ENCODE results near the gene BSND. TPM values are rescaled to one million over a fixed set of nuclear protein-coding genes. Genes with fewer than 3 reads are reported as not detected.

The BSND gene
- total RNA-seq, 2 donors from 2014 or later = not detected

GRCh38 chr1:54986025-54986424 is 12.7 kb upstream of the BSND start:
- Histone ChIP-seq H3K27me3 (peaks cover 1% of the 10 kb centered on the region), H3K9ac (ENCODE audit: low read depth in 2 of 2, low read length in 2 of 2) (no peak overlapping the region), H3K27ac (no peak overlapping the region), H3K36me3 (no peaks in the 10 kb centered on the region), H3K4me1 (peaks cover 7% of the 10 kb centered on the region), H3K4me3 (no peak overlapping the region), H3K9me3 (no peaks in the 10 kb centered on the region)
- DNase-seq = no peak
- intact Hi-C loops (cut with DNase I) = no loop called here
- TF ChIP-seq, protein P1, sequence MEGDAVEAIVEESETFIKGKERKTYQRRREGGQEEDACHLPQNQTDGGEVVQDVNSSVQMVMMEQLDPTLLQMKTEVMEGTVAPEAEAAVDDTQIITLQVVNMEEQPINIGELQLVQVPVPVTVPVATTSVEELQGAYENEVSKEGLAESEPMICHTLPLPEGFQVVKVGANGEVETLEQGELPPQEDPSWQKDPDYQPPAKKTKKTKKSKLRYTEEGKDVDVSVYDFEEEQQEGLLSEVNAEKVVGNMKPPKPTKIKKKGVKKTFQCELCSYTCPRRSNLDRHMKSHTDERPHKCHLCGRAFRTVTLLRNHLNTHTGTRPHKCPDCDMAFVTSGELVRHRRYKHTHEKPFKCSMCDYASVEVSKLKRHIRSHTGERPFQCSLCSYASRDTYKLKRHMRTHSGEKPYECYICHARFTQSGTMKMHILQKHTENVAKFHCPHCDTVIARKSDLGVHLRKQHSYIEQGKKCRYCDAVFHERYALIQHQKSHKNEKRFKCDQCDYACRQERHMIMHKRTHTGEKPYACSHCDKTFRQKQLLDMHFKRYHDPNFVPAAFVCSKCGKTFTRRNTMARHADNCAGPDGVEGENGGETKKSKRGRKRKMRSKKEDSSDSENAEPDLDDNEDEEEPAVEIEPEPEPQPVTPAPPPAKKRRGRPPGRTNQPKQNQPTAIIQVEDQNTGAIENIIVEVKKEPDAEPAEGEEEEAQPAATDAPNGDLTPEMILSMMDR (IDR thresholded peaks at IDR 0.05) = no peak

DNA sequence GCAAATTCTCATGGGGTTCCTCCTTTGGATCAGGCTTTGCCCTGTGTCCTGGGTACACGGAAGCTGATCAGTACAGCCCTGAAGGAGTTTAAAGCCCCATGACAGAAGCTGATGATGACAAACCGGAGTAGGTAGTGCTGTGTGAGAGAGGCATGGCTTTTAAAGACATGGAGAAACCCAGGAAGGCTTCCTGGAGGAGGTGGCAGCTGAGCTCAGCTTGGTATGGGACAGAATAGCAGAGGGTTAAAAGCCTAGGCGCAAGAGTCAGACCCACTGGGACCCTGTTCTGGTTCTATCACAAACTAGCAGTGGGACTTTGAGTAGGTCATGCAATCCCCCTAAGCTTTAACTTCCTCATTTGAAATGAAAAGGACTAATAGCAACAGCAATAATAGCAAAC is 12.2 kb upstream of the BSND start:
- no peaks in the 10 kb centered on the region for H3K36me3 ChIP-seq
- H3K9ac ChIP-seq (ENCODE audit: low read depth in 2 of 2, low read length in 2 of 2) = no peak overlapping the region
- TF ChIP-seq, protein P1 (IDR thresholded peaks at IDR 0.05) = no peak
- no peak overlapping the region for H3K4me3 ChIP-seq
- no peaks in the 10 kb centered on the region for H3K27me3 ChIP-seq
- no peaks in the 10 kb centered on the region for H3K9me3 ChIP-seq
- no peak overlapping the region for H3K27ac ChIP-seq
- no peak for DNase-seq
- H3K4me1 ChIP-seq = peaks cover 7% of the 10 kb centered on the region
- intact Hi-C loops (cut with DNase I) = no loop called here

- H3K9me3 ChIP-seq = no peaks in the 10 kb centered on the region
- H3K27ac ChIP-seq = no peak overlapping the region
- DNase-seq = no peak
- H3K36me3 ChIP-seq = no peaks in the 10 kb centered on the region
- no peaks in the 10 kb centered on the region for H3K27me3 ChIP-seq
- H3K9ac ChIP-seq (ENCODE audit: low read depth in 2 of 2, low read length in 2 of 2) = no peak overlapping the region
- H3K4me1 ChIP-seq = peaks cover 7% of the 10 kb centered on the region
- H3K4me3 ChIP-seq = no peak overlapping the region
- TF ChIP-seq, protein P1 (IDR thresholded peaks at IDR 0.05) = no peak
- intact Hi-C loops (cut with DNase I) = no loop called here
Measured at GRCh38 chr1:54987427-54987826, 11.3 kb upstream of the BSND start.

DNA sequence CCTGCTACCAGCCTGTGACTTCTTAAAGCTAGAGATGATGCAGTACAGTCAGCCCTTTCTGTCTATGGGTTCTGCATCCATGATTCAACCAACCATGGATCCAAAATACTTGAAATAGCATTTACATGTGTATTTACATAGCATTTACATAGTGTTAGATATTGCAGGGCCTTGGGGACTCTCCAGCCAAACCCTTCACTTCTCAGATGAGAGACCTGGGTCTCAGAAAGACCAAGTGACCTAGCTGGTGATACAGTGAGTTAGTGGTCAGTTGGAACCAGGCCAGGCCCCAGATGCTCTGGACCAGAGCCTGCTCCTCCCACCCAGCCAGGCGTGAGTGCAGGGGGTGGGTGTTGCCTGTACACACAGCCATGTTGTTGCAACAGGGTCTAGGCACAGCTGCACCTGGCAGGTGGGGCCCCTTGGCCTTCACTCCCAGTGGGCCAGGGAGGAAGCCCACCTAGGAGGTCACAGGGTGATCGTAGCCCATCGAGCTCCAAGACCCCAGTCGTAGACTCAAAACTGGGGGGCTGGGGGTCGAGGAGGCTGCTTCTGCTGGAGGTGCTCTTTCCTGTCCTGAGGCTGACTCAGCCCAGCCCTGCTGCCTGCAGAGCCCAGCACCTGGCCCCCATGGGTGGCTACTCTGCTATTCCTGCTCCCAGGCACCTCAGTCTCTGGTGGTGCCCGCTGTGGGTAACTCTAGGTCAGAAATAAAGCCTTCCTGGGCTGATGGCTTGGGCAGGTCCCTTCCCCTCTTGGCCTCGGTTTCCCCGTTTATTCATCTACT is 10.6 kb upstream of the BSND start:
- no peak overlapping the region for H3K27ac ChIP-seq

DNA sequence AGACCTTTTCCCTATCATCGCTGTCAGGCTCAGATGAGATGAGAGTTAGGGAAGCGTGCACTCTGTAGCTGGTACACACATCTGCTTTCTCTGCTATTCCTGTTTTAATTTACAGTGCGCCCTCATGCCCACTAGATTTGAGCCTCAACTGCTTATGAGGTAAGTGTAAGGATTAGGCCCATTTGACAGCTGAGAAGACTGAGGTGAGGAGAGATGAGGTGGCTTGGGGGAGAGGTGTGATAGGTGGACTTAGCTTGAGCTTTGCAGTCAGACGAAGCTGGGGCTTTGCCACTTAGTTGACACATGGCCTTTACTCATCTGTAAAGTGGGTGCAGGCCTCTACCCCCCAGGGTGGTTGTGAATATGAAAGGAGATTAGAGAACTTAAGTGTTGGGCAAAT is 9.8 kb upstream of the BSND start:
- peak overlapping the region in 1 of 2 donors; percentile 21 for H3K9ac ChIP-seq (ENCODE audit: low read depth in 2 of 2, low read length in 2 of 2)
- no peaks in the 10 kb centered on the region for H3K9me3 ChIP-seq
- no peak overlapping the region for H3K4me3 ChIP-seq
- peaks cover 7% of the 10 kb centered on the region for H3K4me1 ChIP-seq
- H3K27ac ChIP-seq = peak overlapping the region; percentile 36
- TF ChIP-seq, protein P1 (IDR thresholded peaks at IDR 0.05) = no peak
- H3K36me3 ChIP-seq = no peaks in the 10 kb centered on the region
- no peaks in the 10 kb centered on the region for H3K27me3 ChIP-seq
- DNase-seq = no peak
- intact Hi-C loops (cut with DNase I) = no loop called here

More for the DNA sequence above, 10.6 kb upstream of the BSND start:
- intact Hi-C loops (cut with DNase I) = no loop called here
- TF ChIP-seq, protein P1 (IDR thresholded peaks at IDR 0.05) = no peak
- H3K36me3 ChIP-seq = no peaks in the 10 kb centered on the region
- H3K4me1 ChIP-seq = peaks cover 7% of the 10 kb centered on the region
- no peaks in the 10 kb centered on the region for H3K9me3 ChIP-seq
- H3K27me3 ChIP-seq = no peaks in the 10 kb centered on the region
- no peak overlapping the region for H3K9ac ChIP-seq (ENCODE audit: low read depth in 2 of 2, low read length in 2 of 2)
- H3K4me3 ChIP-seq = no peak overlapping the region
- DNase-seq = no peak

Data from colonic mucosa (tissue), 4 donors.